K562 (cell line): ENCODE measurements around the gene BMF. TPM values are rescaled to one million over a fixed set of nuclear protein-coding genes. Genes with fewer than 3 reads are reported as not detected.

Experiments used
- ATAC-seq: fragments of 200-7000 bp; cut with Tn5 transposase; 3 replicates; pipeline ENCODE4 v1.9.1; 2020; ENCODE audit warnings: moderate library complexity
- BruUV-seq: library from RNA; stranded (reverse); fragments of 400-500 nt; replicated peaks from 2 replicates; lab custom pipeline; 2021; lab: Mats Ljungman, UMichigan
- CTCF ChIA-PET: fragments of 300-600 bp; formaldehyde crosslinking; extraction: SDS; loops from one replicate; lab custom pipeline; 2021; ENCODE audit warnings: low intra/inter-chr PET ratio; lab: Yijun Ruan, JAX
- POLR2A ChIA-PET: fragments of 300-600, 350-650 bp; sonication (Branson Sonifier 250); formaldehyde crosslinking; extraction: SDS; loops from one replicate; lab custom pipeline; 2021; ENCODE audit warnings: antibody characterized with exemption, inconsistent platforms; lab: Yijun Ruan, JAX
- DNase-seq, 4 experiments: peaks; one replicate each; pipeline versions ENCODE4 v3.0.0 to v3.0.0-alpha.2; 2011 to 2018; ENCODE audit warnings: low spot score in 3 of 4, mixed read lengths in 3 of 4; ENCODE audit errors: extremely low read depth in 1 of 4
- FAIRE-seq: peaks from 2 replicates; lab custom pipeline; 2011; peaks lifted over from hg19 to GRCh38; lab: Jason Lieb, UNC
- H2AFZ ChIP-seq: 2 replicates; pipeline ENCODE4 v1.6.0; 2011; ENCODE audit warnings: low read depth, low read length, control low read depth, inconsistent platforms
- H3K27ac ChIP-seq: fragments of 200-600 bp; 3 replicates; pipeline ENCODE4 v1.8.0; 2011; ENCODE audit warnings: low read depth, mild to moderate bottlenecking, control low read depth, inconsistent platforms, low read length, moderate library complexity, mixed read lengths; ENCODE audit errors: extremely low read depth
- H3K27me3 ChIP-seq, 2 experiments: fragments of 300-600 bp in 1 of 2; 2 replicates in 1 of 2; 3 replicates in 1 of 2; pipeline versions ENCODE4 v1.6.0 to v1.8.0; 2011; ENCODE audit warnings: inconsistent platforms in 2 of 2, low read length in 2 of 2, mild to moderate bottlenecking in 1 of 2, mixed read lengths in 1 of 2, moderate library complexity in 1 of 2; ENCODE audit not compliant: control insufficient read depth in 2 of 2, insufficient read depth in 2 of 2
- H3K36me3 ChIP-seq: fragments of 300-600 bp; 3 replicates; pipeline ENCODE4 v1.8.0; 2011; ENCODE audit warnings: mild to moderate bottlenecking, low read length, inconsistent platforms; ENCODE audit not compliant: control insufficient read depth, insufficient read depth
- H3K4me1 ChIP-seq, 2 experiments: fragments of 200-600 bp in 1 of 2; replicated peaks in 1 of 2; 2 replicates in 1 of 2; 3 replicates in 1 of 2; pipeline versions ENCODE4 v1.5.1 to v1.8.0; 2011; ENCODE audit warnings: inconsistent platforms in 2 of 2, low read length in 2 of 2, mild to moderate bottlenecking in 1 of 2, mixed read lengths in 1 of 2, moderate library complexity in 1 of 2; ENCODE audit not compliant: control insufficient read depth in 2 of 2, insufficient read depth in 2 of 2
- H3K4me2 ChIP-seq: 2 replicates; pipeline ENCODE4 v1.6.1; 2011; ENCODE audit warnings: low read length, control low read depth, inconsistent platforms, mixed read lengths; ENCODE audit not compliant: insufficient read depth
- H3K4me3 ChIP-seq: fragments of 200-600 bp; sonication (generic), shearing (Covaris generic); 2 replicates; pipeline ENCODE4 v1.5.1; 2016; ENCODE audit warnings: control low read depth, inconsistent platforms
- H3K79me2 ChIP-seq: fragments of 200-600 bp; 3 replicates; pipeline ENCODE4 v1.8.0; 2011; ENCODE audit warnings: low read length, inconsistent platforms; ENCODE audit not compliant: control insufficient read depth, insufficient read depth
- H3K9ac ChIP-seq, 2 experiments: 2 replicates each; pipeline versions ENCODE4 v1.6.0 to v1.6.1; 2011; ENCODE audit warnings: low read depth in 2 of 2, low read length in 2 of 2, control low read depth in 1 of 2, inconsistent platforms in 1 of 2, mild to moderate bottlenecking in 1 of 2, mixed read lengths in 1 of 2; ENCODE audit not compliant: insufficient read depth in 1 of 2
- H3K9me1 ChIP-seq: one replicate; pipeline ENCODE4 v1.6.0; 2011; ENCODE audit warnings: inconsistent platforms, mild to moderate bottlenecking, low read length, moderate library complexity; ENCODE audit not compliant: control insufficient read depth, insufficient read depth
- H3K9me3 ChIP-seq: replicated peaks from 2 replicates; pipeline ENCODE4 v1.5.1; 2011; ENCODE audit warnings: low read depth, low read length, inconsistent platforms; ENCODE audit not compliant: control insufficient read depth, insufficient read depth
- H4K20me1 ChIP-seq: replicated peaks from 2 replicates; pipeline ENCODE4 v1.6.1; 2011; ENCODE audit warnings: low read length, inconsistent platforms, mixed read lengths; ENCODE audit not compliant: control insufficient read depth, insufficient read depth
- CBX5 ChIP-seq: IDR thresholded peaks from 2 replicates; pipeline ENCODE4 v1.6.1; 2014; ENCODE audit warnings: low read depth, borderline replicate concordance
- CHD7 ChIP-seq: fragments of 200-600 bp; sonication (generic); IDR thresholded peaks from one replicate; pipeline ENCODE4 v1.6.1; 2012; ENCODE audit warnings: mild to moderate bottlenecking, low read depth, low read length, inconsistent platforms
- PREB ChIP-seq: sonication (generic); formaldehyde crosslinking; IDR thresholded peaks from 2 replicates; pipeline ENCODE4 v1.8.1; 2023; ENCODE audit warnings: mild to moderate bottlenecking, missing genetic modification reagents
- SREBF1 ChIP-seq: fragments of 150-350 bp; IDR thresholded peaks from 2 replicates; pipeline ENCODE4 v1.6.1; 2014; ENCODE audit warnings: antibody characterized with exemption, low read depth, low read length, borderline replicate concordance
- ZNF23 ChIP-seq: fragments of 250-450 bp; sonication (Bioruptor Pico); IDR thresholded peaks from 2 replicates; pipeline ENCODE4 v1.4.0; 2020; ENCODE audit warnings: mild to moderate bottlenecking
- ZNF253 ChIP-seq: fragments of 250-450 bp; sonication (Bioruptor Pico); conservative IDR thresholded peaks from 2 replicates; pipeline ENCODE4 v1.6.1; 2021; ENCODE audit warnings: mild to moderate bottlenecking
- WGBS: fragments of 100-300 bp; shearing (Covaris generic); methylation state at CpG from one replicate; pipeline ENCODE4 v1.1.6; 2016; ENCODE audit warnings: low coverage, mixed read lengths; ENCODE audit not compliant: insufficient coverage; ENCODE audit errors: missing lambda C conversion rate; 5-methylcytosine and 5-hydroxymethylcytosine counted together
- in situ Hi-C: fragments of 300-500 bp; cut with MboI; formaldehyde crosslinking; loops from 4 replicates; pipeline ENCODE4 v1.15.0; 2018; ENCODE audit warnings: inconsistent platforms, mixed read lengths
- intact Hi-C: fragments of 100-400 bp; cut with micrococcal nuclease; formaldehyde crosslinking; loops from 2 replicates; pipeline ENCODE4 v1.14.2; 2022
- polyA plus RNA-seq, 8 experiments: library from polyadenylated mRNA; depleted of rRNA in 4 of 8; stranded (reverse) in 5 of 8; unstranded in 3 of 8; fragments of >200 nt; fragmentation: Nextera tagmentation in 2 of 8; fragmentation: Illumina TruSeq in 1 of 8; extraction: Ambion mirVana in 2 of 8; extraction: Trizol in 1 of 8; gene quantifications; 2 replicates each; pipeline versions ENCODE4 v1.2.1 to v1.2.3, GENCODE V29; 2011 to 2014; ENCODE audit warnings: inconsistent platforms in 1 of 8, missing spikeins in 1 of 8
- total RNA-seq, 7 experiments: library from RNA; depleted of rRNA in 6 of 7; stranded (reverse); fragments of >200 nt in 6 of 7; fragmentation: Illumina TruSeq in 2 of 7; extraction: Trizol in 2 of 7; gene quantifications; 2 replicates each; pipeline versions ENCODE4 v1.2.1 to v1.2.3, GENCODE V29; 2011 to 2021; ENCODE audit warnings: low replicate concordance in 1 of 7

The BMF gene
- total and polyA plus RNA-seq, 9 of the 15 experiments (the other 6 are each of a cell fraction or from before 2014, with no cell fraction given) = 0.25 to 0.91 (median 0.59) TPM; not detected in 2

GRCh38 chr15:40111888-40112287 is 3.2 kb upstream of the BMF start:
- intact Hi-C loops = no loop called here
- no peaks in the 10 kb centered on the region for H3K9me3 ChIP-seq
- H2AFZ ChIP-seq = no peak overlapping the region
- no peaks in the 10 kb centered on the region for H3K36me3 ChIP-seq
- no peak for TF ChIP-seq CBX5
- no peak for TF ChIP-seq SREBF1
- no peak for TF ChIP-seq CHD7
- TF ChIP-seq PREB = no peak
- no peak for TF ChIP-seq ZNF23 (CRISPR knock-in tag)
- no peak for TF ChIP-seq ZNF253 (CRISPR knock-in tag)
- H3K4me2 ChIP-seq = no peak overlapping the region
- POLR2A ChIA-PET = interaction anchor here (0.8 to 1.2 kb wide), 4 partner anchors 10 to 60 kb away, joined by 3 to 7 read pairs (median 3); no protein-coding TSS in a partner anchor
- peaks cover 3% of the 10 kb centered on the region for H3K9me1 ChIP-seq
- BruUV-seq = no TSS peak
- FAIRE-seq (no peak), DNase-seq (peak in 1 of 4 experiments; percentile 45), ATAC-seq (no peak)
- no peaks in the 10 kb centered on the region for H3K79me2 ChIP-seq
- in situ Hi-C loops = no loop called here
- H3K27ac ChIP-seq = no peak overlapping the region
- 0 out of 2 replicates have a peak, but pooled peaks cover 2% of the 10 kb centered on the region for H4K20me1 ChIP-seq
- CTCF ChIA-PET = no interaction called here
- H3K27me3 ChIP-seq = peaks cover 3% of the 10 kb centered on the region in 2 experiments; a peak in 1 of 5 replicates
- H3K9ac ChIP-seq = no peak overlapping the region
- 0% methylated on average over 1 of the region's 2 CpGs for WGBS
- H3K4me3 ChIP-seq = no peak overlapping the region
- peaks cover 22 to 24% of the 10 kb centered on the region in 2 experiments for H3K4me1 ChIP-seq
